Liver (tissue), 9 donors: ENCODE data around the gene AKAP13. TPM values are rescaled to one million over a fixed set of nuclear protein-coding genes. Genes with fewer than 3 reads are reported as not detected.
A peak's percentile ranks its signal among the peaks of the same experiment; 100 is the strongest.
"Not testable (repeated sequence)": the region's sequence is repeated elsewhere in the genome, so short reads cannot be mapped to it uniquely, and the experiment has no call there.

Experiments used
- DNase-seq: peaks from one replicate; pipeline ENCODE4 v3.0.0-alpha.2; 2017; ENCODE audit warnings: low spot score
- H3K27ac ChIP-seq, 2 donors: one replicate each; pipeline ENCODE4 v1.7.0; 2013; ENCODE audit warnings: inconsistent platforms in 2 of 2, low read length in 2 of 2, control low read depth in 1 of 2, low read depth in 1 of 2, mild to moderate bottlenecking in 1 of 2
- H3K27me3 ChIP-seq, 4 donors: one replicate each; pipeline versions ENCODE4 v1.6.1 to v1.7.0; 2013; ENCODE audit warnings: low read length in 3 of 4, inconsistent platforms in 1 of 4, mild to moderate bottlenecking in 1 of 4, moderate library complexity in 1 of 4; ENCODE audit not compliant: control insufficient read depth in 4 of 4, insufficient read depth in 4 of 4
- H3K36me3 ChIP-seq, 4 donors: one replicate each; pipeline versions ENCODE4 v1.6.1 to v1.7.0; 2013; ENCODE audit warnings: low read length in 3 of 4, mild to moderate bottlenecking in 3 of 4, low read depth in 1 of 4, moderate library complexity in 1 of 4; ENCODE audit not compliant: control insufficient read depth in 4 of 4, insufficient read depth in 3 of 4
- H3K4me1 ChIP-seq, 4 donors: one replicate each; pipeline versions ENCODE4 v1.6.1 to v1.7.0; 2013; ENCODE audit warnings: low read length in 3 of 4, mild to moderate bottlenecking in 3 of 4, moderate library complexity in 1 of 4; ENCODE audit not compliant: control insufficient read depth in 4 of 4, insufficient read depth in 4 of 4
- H3K4me3 ChIP-seq, 3 donors: one replicate each; pipeline versions ENCODE4 v1.6.1 to v1.7.0; 2013; ENCODE audit warnings: low read length in 3 of 3, control low read depth in 1 of 3, low read depth in 1 of 3, mild to moderate bottlenecking in 1 of 3
- H3K9ac ChIP-seq, 2 donors: one replicate each; pipeline ENCODE4 v1.7.0; 2013; ENCODE audit warnings: low read length in 2 of 2, mild to moderate bottlenecking in 2 of 2, moderate library complexity in 2 of 2, control low read depth in 1 of 2, low read depth in 1 of 2
- H3K9me3 ChIP-seq, 4 donors: one replicate each; pipeline versions ENCODE4 v1.6.1 to v1.7.0; 2013; ENCODE audit warnings: low read length in 3 of 4; ENCODE audit not compliant: control insufficient read depth in 4 of 4
- ATF3 ChIP-seq: IDR thresholded peaks from 2 replicates; pipeline ENCODE4 v1.6.1; 2016; ENCODE audit warnings: antibody characterized with exemption
- CTCF ChIP-seq: fragments of 150-350 bp; IDR thresholded peaks from 2 replicates; pipeline ENCODE4 v1.5.1; 2017; ENCODE audit warnings: improper control_type of control experiment, low read depth, low read length; ENCODE audit not compliant: missing input control
- EGR1 ChIP-seq, 2 donors: IDR thresholded peaks; 2 replicates each; pipeline ENCODE4 v1.6.1; 2016 to 2018; ENCODE audit warnings: antibody characterized with exemption in 2 of 2, low read depth in 2 of 2
- FOXA1 ChIP-seq: IDR thresholded peaks from 2 replicates; pipeline ENCODE4 v1.6.1; 2016; ENCODE audit warnings: antibody characterized with exemption
- FOXA2 ChIP-seq: IDR thresholded peaks from 2 replicates; pipeline ENCODE4 v1.6.1; 2016; ENCODE audit warnings: antibody characterized with exemption
- GABPA ChIP-seq, 2 donors: IDR thresholded peaks in 1 of 2; conservative IDR thresholded peaks in 1 of 2; 2 replicates each; pipeline ENCODE4 v1.6.1; 2016; ENCODE audit warnings: antibody characterized with exemption in 2 of 2, mild to moderate bottlenecking in 1 of 2, moderate library complexity in 1 of 2
- HNF4A ChIP-seq, 2 donors: conservative IDR thresholded peaks; 2 replicates each; pipeline ENCODE4 v1.6.1; 2016; ENCODE audit warnings: antibody characterized with exemption in 2 of 2, mild to moderate bottlenecking in 2 of 2
- HNF4G ChIP-seq: IDR thresholded peaks from 2 replicates; pipeline ENCODE4 v1.6.1; 2016; ENCODE audit warnings: antibody characterized with exemption
- JUND ChIP-seq, 2 donors: IDR thresholded peaks; 2 replicates each; pipeline ENCODE4 v1.6.1; 2016; ENCODE audit warnings: antibody characterized with exemption in 2 of 2
- NR2F2 ChIP-seq: IDR thresholded peaks from 2 replicates; pipeline ENCODE4 v1.6.1; 2016; ENCODE audit warnings: antibody characterized with exemption
- RAD21 ChIP-seq, 2 donors: IDR thresholded peaks; 2 replicates each; pipeline ENCODE4 v1.6.1; 2016; ENCODE audit warnings: antibody characterized with exemption in 2 of 2, mild to moderate bottlenecking in 2 of 2
- RXRA ChIP-seq, 2 donors: IDR thresholded peaks; 2 replicates each; pipeline ENCODE4 v1.6.1; 2017 to 2018; ENCODE audit warnings: antibody characterized with exemption in 2 of 2, mild to moderate bottlenecking in 1 of 2
- SP1 ChIP-seq: IDR thresholded peaks from 2 replicates; pipeline ENCODE4 v1.6.1; 2018; ENCODE audit warnings: antibody characterized with exemption, mild to moderate bottlenecking
- YY1 ChIP-seq: IDR thresholded peaks from 2 replicates; pipeline ENCODE4 v1.6.1; 2016; ENCODE audit warnings: antibody characterized with exemption, mild to moderate bottlenecking
- WGBS: extraction: QIAGEN DNeasy Blood & Tissue Kit; methylation state at CpG from one replicate; pipeline ENCODE4 v1.1.7; 2013; 5-methylcytosine and 5-hydroxymethylcytosine counted together
- polyA plus RNA-seq, 2 donors: library from polyadenylated mRNA; stranded (reverse) in 1 of 2; unstranded in 1 of 2; fragments of 200-250 nt in 1 of 2; fragments of >200 nt in 1 of 2; fragmentation: Nextera tagmentation in 1 of 2; extraction: Ambion mirVana in 1 of 2; gene quantifications; one replicate each; pipeline versions ENCODE4 v1.2.1 to v1.2.3, GENCODE V29; 2013 to 2015
- total RNA-seq, 2 donors: library from RNA; depleted of rRNA; stranded (reverse); fragments of >200 nt; gene quantifications; one replicate each; pipeline ENCODE4 v1.2.3, GENCODE V29; 2014
- TF ChIP-seq, protein P1 (sequence below): IDR thresholded peaks from 2 replicates; pipeline ENCODE4 v1.6.1; 2016; ENCODE audit warnings: antibody characterized with exemption, mild to moderate bottlenecking
- TF ChIP-seq, protein P2 (sequence below): IDR thresholded peaks from 2 replicates; pipeline ENCODE4 v1.6.1; 2016; ENCODE audit warnings: antibody characterized with exemption
- TF ChIP-seq, protein P3 (sequence below): IDR thresholded peaks from 2 replicates; pipeline ENCODE4 v1.6.1; 2016; ENCODE audit warnings: antibody characterized with exemption
- donor health status: healthy.
- donor health status: healthy.
- donor health status: healthy.
- donor health status: healthy.
- donor health status: healthy.

Gene AKAP13
- total and polyA plus RNA-seq, 4 donors, result 18.6 to 92.3 (median 37.4) TPM

DNA sequence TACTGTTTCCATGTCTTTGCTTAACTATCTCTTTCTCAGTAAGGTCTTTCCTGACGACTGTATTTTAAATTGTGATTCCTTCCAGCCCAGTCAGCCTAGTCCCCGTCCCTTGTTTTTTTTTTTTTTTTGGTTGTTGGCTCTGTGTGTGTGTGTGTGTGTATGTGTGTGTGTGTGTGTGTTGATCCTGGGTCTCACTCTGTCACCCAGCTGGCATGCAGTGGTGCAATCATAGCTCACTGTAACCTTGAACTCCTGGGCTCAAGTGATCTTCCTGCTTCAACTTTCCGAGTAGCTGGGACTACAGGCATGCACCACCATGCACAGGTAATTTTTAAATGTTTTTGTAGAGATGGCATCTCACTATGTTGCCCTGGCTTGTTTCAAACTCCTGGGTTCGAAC, 31.3 kb upstream of the AKAP13 start:
- TF ChIP-seq, protein P1, sequence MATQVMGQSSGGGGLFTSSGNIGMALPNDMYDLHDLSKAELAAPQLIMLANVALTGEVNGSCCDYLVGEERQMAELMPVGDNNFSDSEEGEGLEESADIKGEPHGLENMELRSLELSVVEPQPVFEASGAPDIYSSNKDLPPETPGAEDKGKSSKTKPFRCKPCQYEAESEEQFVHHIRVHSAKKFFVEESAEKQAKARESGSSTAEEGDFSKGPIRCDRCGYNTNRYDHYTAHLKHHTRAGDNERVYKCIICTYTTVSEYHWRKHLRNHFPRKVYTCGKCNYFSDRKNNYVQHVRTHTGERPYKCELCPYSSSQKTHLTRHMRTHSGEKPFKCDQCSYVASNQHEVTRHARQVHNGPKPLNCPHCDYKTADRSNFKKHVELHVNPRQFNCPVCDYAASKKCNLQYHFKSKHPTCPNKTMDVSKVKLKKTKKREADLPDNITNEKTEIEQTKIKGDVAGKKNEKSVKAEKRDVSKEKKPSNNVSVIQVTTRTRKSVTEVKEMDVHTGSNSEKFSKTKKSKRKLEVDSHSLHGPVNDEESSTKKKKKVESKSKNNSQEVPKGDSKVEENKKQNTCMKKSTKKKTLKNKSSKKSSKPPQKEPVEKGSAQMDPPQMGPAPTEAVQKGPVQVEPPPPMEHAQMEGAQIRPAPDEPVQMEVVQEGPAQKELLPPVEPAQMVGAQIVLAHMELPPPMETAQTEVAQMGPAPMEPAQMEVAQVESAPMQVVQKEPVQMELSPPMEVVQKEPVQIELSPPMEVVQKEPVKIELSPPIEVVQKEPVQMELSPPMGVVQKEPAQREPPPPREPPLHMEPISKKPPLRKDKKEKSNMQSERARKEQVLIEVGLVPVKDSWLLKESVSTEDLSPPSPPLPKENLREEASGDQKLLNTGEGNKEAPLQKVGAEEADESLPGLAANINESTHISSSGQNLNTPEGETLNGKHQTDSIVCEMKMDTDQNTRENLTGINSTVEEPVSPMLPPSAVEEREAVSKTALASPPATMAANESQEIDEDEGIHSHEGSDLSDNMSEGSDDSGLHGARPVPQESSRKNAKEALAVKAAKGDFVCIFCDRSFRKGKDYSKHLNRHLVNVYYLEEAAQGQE, result peak; percentile 33
- TF ChIP-seq, protein P2, sequence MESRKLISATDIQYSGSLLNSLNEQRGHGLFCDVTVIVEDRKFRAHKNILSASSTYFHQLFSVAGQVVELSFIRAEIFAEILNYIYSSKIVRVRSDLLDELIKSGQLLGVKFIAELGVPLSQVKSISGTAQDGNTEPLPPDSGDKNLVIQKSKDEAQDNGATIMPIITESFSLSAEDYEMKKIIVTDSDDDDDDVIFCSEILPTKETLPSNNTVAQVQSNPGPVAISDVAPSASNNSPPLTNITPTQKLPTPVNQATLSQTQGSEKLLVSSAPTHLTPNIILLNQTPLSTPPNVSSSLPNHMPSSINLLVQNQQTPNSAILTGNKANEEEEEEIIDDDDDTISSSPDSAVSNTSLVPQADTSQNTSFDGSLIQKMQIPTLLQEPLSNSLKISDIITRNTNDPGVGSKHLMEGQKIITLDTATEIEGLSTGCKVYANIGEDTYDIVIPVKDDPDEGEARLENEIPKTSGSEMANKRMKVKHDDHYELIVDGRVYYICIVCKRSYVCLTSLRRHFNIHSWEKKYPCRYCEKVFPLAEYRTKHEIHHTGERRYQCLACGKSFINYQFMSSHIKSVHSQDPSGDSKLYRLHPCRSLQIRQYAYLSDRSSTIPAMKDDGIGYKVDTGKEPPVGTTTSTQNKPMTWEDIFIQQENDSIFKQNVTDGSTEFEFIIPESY, result peak; percentile 52
- TF ChIP-seq HNF4A (conservative IDR thresholded peaks at IDR 0.05) (peak; percentile 82 to 83), ATF3 (peak; percentile 46), EGR1 (IDR thresholded peaks at IDR 0.05; ENCODE audit: low read depth in 2 of 2) (peak in 1 of 2 donors; percentile 53), YY1 (peak; percentile 45), RXRA (IDR thresholded peaks at IDR 0.05) (peak; percentile 91 to 92), FOXA1 (peak; percentile 52), RAD21 (IDR thresholded peaks at IDR 0.05) (peak in 1 of 2 donors; percentile 42), NR2F2 (peak; percentile 54), JUND (IDR thresholded peaks at IDR 0.05) (peak; percentile 67 to 83), HNF4G (peak; percentile 27), SP1 (peak; percentile 82), FOXA2 (peak; percentile 20)
- TF ChIP-seq, protein P3, sequence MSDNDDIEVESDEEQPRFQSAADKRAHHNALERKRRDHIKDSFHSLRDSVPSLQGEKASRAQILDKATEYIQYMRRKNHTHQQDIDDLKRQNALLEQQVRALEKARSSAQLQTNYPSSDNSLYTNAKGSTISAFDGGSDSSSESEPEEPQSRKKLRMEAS, result peak; percentile 59
- 48% methylated on average over 4 of the region's 4 CpGs for WGBS
- H3K9ac ChIP-seq, H3K36me3 ChIP-seq, H3K4me3 ChIP-seq, H3K27me3 ChIP-seq, H3K9me3 ChIP-seq, DNase-seq: not testable (repeated sequence)
- Histone ChIP-seq H3K4me1 (peaks cover 4 to 37% (median 25%) of the 10 kb centered on the region in 4 donors), H3K27ac (peak overlapping the region in 1 of 2 donors; percentile 20)

DNA sequence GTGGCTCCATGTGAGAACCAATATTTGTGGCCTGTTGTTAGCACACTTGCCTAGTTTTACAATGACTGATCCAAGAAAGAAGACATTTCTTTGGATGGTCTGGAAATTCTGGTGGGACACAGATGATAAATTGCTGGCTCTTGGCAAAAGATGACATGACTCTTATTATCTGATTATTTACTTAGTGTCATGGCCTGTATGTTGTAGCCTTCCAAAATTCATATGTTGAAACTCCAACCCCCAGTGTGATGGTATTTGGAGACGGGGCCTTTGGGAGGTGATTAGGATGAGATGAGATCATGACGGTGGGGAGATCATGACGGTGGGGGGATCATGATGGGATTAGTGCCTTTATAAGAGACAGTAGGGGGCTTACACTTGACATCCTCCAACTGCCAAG, 30.0 kb upstream of the AKAP13 start:
- no peaks in the 10 kb centered on the region for H3K9me3 ChIP-seq
- no peaks in the 10 kb centered on the region for H3K36me3 ChIP-seq
- no peaks in the 10 kb centered on the region for H3K27me3 ChIP-seq
- no peak overlapping the region for H3K27ac ChIP-seq
- 97% methylated on average over 3 of the region's 3 CpGs for WGBS
- no peak overlapping the region for H3K9ac ChIP-seq
- TF ChIP-seq HNF4G (no peak), CTCF (no peak), FOXA2 (no peak), YY1 (no peak), EGR1 (IDR thresholded peaks at IDR 0.05; ENCODE audit: low read depth in 2 of 2) (no peak), ATF3 (no peak), FOXA1 (no peak), GABPA (IDR thresholded peaks at IDR 0.05 in 1 of 2, conservative IDR thresholded peaks at IDR 0.05 in 1 of 2) (no peak)
- TF ChIP-seq, protein P1, result no peak
- TF ChIP-seq, protein P3, result no peak
- no peak overlapping the region for H3K4me3 ChIP-seq
- H3K4me1 ChIP-seq, result peaks cover 2 to 31% (median 21%) of the 10 kb centered on the region in 4 donors
- DNase-seq, result no peak
